ENCODE data around the gene LMNTD2.

LMNTD2 gene

GRCh38 chr11:567629-568292 lies 7.2 kb upstream of the LMNTD2 start:
- no peak for DNase-seq (ENCODE audit: low spot score)

GRCh38 chr11:567011-567628 lies 6.6 kb upstream of the LMNTD2 start:
- DNase-seq (ENCODE audit: low spot score) = no peak

- DNase-seq (ENCODE audit: low spot score) = no peak
These were observed 5.5 kb upstream of the LMNTD2 start for GRCh38 chr11:565921-566509.

- no peak for DNase-seq (ENCODE audit: low spot score)
These were observed 3.5 kb upstream of the LMNTD2 start for GRCh38 chr11:563812-564578.

GRCh38 chr11:563066-563811 lies 2.7 kb upstream of the LMNTD2 start:
- DNase-seq (ENCODE audit: low spot score) = no peak

GRCh38 chr11:562046-562645 lies 1.6 kb upstream of the LMNTD2 start:
- no peak for DNase-seq (ENCODE audit: low spot score)

GRCh38 chr11:561148-562003 lies 838 bp upstream of the LMNTD2 start:
- no peak for DNase-seq (ENCODE audit: low spot score)

GRCh38 chr11:559712-560304 lies 730 bp downstream of the LMNTD2 start:
- DNase-seq (ENCODE audit: low spot score) = no peak

GRCh38 chr11:559020-559620 lies 1.4 kb downstream of the LMNTD2 start:
- no peak for DNase-seq (ENCODE audit: low spot score)

GRCh38 chr11:558503-558902 lies 2.0 kb downstream of the LMNTD2 start:
- no peak for DNase-seq (ENCODE audit: low spot score)

- DNase-seq (ENCODE audit: low spot score) = no peak
These were observed 3.0 kb downstream of the LMNTD2 start for GRCh38 chr11:557328-558132.

- DNase-seq (ENCODE audit: low spot score) = no peak
These were observed 3.8 kb downstream of the LMNTD2 start for GRCh38 chr11:556662-557256.

GRCh38 chr11:555780-556661 lies 4.5 kb downstream of the LMNTD2 start:
- no peak for DNase-seq (ENCODE audit: low spot score)

GRCh38 chr11:555227-555779 lies 5.2 kb downstream of the LMNTD2 start:
- DNase-seq (ENCODE audit: low spot score) = no peak

GRCh38 chr11:554428-555226 lies 5.9 kb downstream of the LMNTD2 start:
- DNase-seq (ENCODE audit: low spot score) = peak; percentile 71

GRCh38 chr11:553988-554340 lies 6.6 kb downstream of the LMNTD2 start:
- DNase-seq (ENCODE audit: low spot score) = no peak

Data from activated CD4-positive, alpha-beta T cell treated with anti-CD3 and anti-CD28 coated beads, Interleukin-2, Interleukin-4, amounts not matched to agents 100 ng/mL and 50 ng/mL, durations not matched to agents 16 hours and 8 hours (primary cell).